HepG2 (cell line): Measurements from ENCODE around the gene NUP58. TPM values are rescaled to one million over a fixed set of nuclear protein-coding genes. Genes with fewer than 3 reads are reported as not detected.

ENCODE experiments used
- ATF7-NPFF ChIP-seq: sonication (generic); formaldehyde crosslinking; IDR thresholded peaks from 2 replicates; pipeline ENCODE4 v1.8.1; 2023; ENCODE audit warnings: mild to moderate bottlenecking, low read depth, missing genetic modification reagents, moderate library complexity
- CENPX ChIP-seq: sonication (generic); formaldehyde crosslinking; IDR thresholded peaks from 2 replicates; pipeline ENCODE4 v1.9.0; 2021; ENCODE audit warnings: mild to moderate bottlenecking, missing genetic modification reagents, moderate library complexity
- CREB1 ChIP-seq, 2 experiments: fragments of 450-650 bp in 1 of 2; IDR thresholded peaks; 2 replicates each; pipeline ENCODE4 v1.6.1; 2016 to 2017; ENCODE audit warnings: control low read depth in 1 of 2, mild to moderate bottlenecking in 1 of 2, missing compliant biosample characterization in 1 of 2, missing genetic modification characterization in 1 of 2
- GATAD2A ChIP-seq: IDR thresholded peaks from 2 replicates; pipeline ENCODE4 v1.6.1; 2016
- HMGXB3 ChIP-seq: sonication (generic); formaldehyde crosslinking; IDR thresholded peaks from 2 replicates; pipeline ENCODE4 v1.4.0; 2020; ENCODE audit warnings: missing genetic modification reagents, borderline replicate concordance
- KDM5B ChIP-seq: sonication (generic); formaldehyde crosslinking; IDR thresholded peaks from 2 replicates; pipeline ENCODE4 v1.4.0; 2020; ENCODE audit warnings: missing genetic modification reagents, mild to moderate bottlenecking, borderline replicate concordance
- MED1 ChIP-seq: sonication (generic); formaldehyde crosslinking; IDR thresholded peaks from 2 replicates; pipeline ENCODE4 v1.4.0; 2020; ENCODE audit warnings: missing genetic modification reagents
- MYPOP ChIP-seq: sonication (generic); formaldehyde crosslinking; IDR thresholded peaks from 2 replicates; pipeline ENCODE4 v1.8.1; 2023; ENCODE audit warnings: mild to moderate bottlenecking, moderate library complexity, missing genetic modification reagents
- NFKB2 ChIP-seq: sonication (generic); formaldehyde crosslinking; IDR thresholded peaks from 2 replicates; pipeline ENCODE4 v1.4.0; 2020; ENCODE audit warnings: missing genetic modification reagents, borderline replicate concordance
- RXRB ChIP-seq: IDR thresholded peaks from 2 replicates; pipeline ENCODE4 v1.6.1; 2016; ENCODE audit warnings: borderline replicate concordance, missing genetic modification reagents, missing compliant biosample characterization
- ZFP41 ChIP-seq: sonication (generic); formaldehyde crosslinking; IDR thresholded peaks from 2 replicates; pipeline ENCODE4 v1.4.0; 2020; ENCODE audit warnings: mild to moderate bottlenecking, missing genetic modification reagents, borderline replicate concordance
- ZMYM3 ChIP-seq: sonication (generic); formaldehyde crosslinking; IDR thresholded peaks from 2 replicates; pipeline ENCODE4 v1.5.1; 2020; ENCODE audit warnings: mild to moderate bottlenecking, missing genetic modification reagents
- ZNF20 ChIP-seq: sonication (generic); formaldehyde crosslinking; IDR thresholded peaks from 2 replicates; pipeline ENCODE4 v1.4.0; 2020; ENCODE audit warnings: mild to moderate bottlenecking, moderate library complexity, missing genetic modification reagents
- ZNF234 ChIP-seq: sonication (generic); formaldehyde crosslinking; conservative IDR thresholded peaks from 2 replicates; pipeline ENCODE4 v1.5.1; 2020; ENCODE audit warnings: mild to moderate bottlenecking, missing genetic modification reagents
- ZNF282 ChIP-seq: fragments of 450-650 bp; IDR thresholded peaks from 2 replicates; pipeline ENCODE4 v1.6.1; 2018; ENCODE audit not compliant: partially characterized antibody
- ZSCAN20 ChIP-seq: sonication (generic); formaldehyde crosslinking; IDR thresholded peaks from 2 replicates; pipeline ENCODE4 v1.4.0; 2020; ENCODE audit warnings: missing genetic modification reagents, mild to moderate bottlenecking, borderline replicate concordance
- polyA plus RNA-seq, 8 experiments: library from polyadenylated mRNA; depleted of rRNA in 3 of 8; stranded (reverse) in 7 of 8; unstranded in 1 of 8; fragments of >200 nt; fragmentation: Illumina TruSeq in 4 of 8; extraction: Trizol in 4 of 8; gene quantifications; 2 replicates each; pipeline versions ENCODE4 v1.2.1 to v1.2.3, GENCODE V29; 2011 to 2016; ENCODE audit warnings: low read depth in 4 of 8, missing spikeins in 1 of 8, mixed read lengths in 1 of 8; ENCODE audit not compliant: insufficient read depth in 1 of 8
- total RNA-seq, 5 experiments: library from RNA; depleted of rRNA; stranded (reverse); fragments of >200 nt; fragmentation: Illumina TruSeq; extraction: Trizol; gene quantifications; 2 replicates each; pipeline ENCODE4 v1.2.3, GENCODE V29; 2016; ENCODE audit warnings: low read depth in 1 of 5
- TF ChIP-seq, protein P1 (sequence below): sonication (generic); formaldehyde crosslinking; IDR thresholded peaks from 2 replicates; pipeline ENCODE4 v1.4.0; 2020; ENCODE audit warnings: missing genetic modification reagents
- TF ChIP-seq, protein P2 (sequence below): sonication (generic); formaldehyde crosslinking; IDR thresholded peaks from 2 replicates; pipeline ENCODE4 v1.4.0; 2020; ENCODE audit warnings: mild to moderate bottlenecking, missing genetic modification reagents

NUP58 gene
- total and polyA plus RNA-seq, 2 of the 13 experiments (the other 11 are each of a cell fraction or from before 2014, with no cell fraction given) = 45.4 to 46.5 TPM

DNA sequence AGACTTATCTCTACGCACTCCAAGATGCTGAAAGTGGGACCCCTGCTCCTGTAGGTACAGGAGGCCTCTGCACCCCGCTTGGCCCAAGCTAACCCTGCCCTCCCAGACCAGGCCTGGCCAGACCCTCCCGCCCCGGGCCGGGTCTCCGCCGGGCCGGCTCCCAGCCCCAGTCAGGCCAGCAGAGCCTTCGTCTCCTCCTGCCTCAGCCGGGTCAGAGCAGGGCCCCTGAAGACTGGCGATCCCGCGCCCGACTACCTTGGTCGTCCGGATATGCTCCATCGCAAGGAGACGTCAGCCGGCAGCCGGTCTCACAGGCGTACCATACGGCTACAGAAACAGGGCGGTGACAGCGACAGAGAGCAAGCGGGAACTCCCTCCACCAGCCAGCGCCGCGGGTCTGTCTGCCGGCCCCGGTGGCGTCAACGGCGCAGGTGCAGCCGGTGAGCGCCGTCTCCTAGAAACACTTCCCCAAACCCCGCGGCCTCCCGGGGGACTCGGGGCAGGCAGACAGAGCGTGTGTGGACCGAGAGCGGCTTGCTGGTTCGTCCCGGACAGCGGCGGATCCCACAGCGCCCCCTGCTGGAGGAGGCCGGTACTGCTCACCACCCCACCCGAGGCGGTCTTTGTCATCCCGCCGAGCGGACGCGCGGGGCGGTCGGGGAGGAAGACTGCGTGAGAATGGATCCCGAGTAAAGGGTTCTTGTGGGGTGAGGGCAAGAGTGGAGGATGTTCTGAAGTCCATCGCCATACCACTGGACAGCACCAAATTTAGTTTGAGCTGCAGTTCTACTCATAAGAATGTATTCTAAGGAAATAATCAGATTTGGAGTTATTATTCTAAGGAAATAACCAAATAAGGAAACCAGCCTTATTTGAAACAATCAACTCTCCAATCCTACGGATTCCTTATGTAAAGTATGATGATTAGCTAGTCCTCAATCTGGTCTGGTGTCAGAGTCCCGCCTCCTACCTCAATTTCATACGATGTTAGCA, 14.2 kb upstream of the NUP58 start, which contains the start of gene MTMR6 (continued):
- TF ChIP-seq ZNF282 (no peak), HMGXB3 (no peak), MYPOP (CRISPR knock-in tag) (peak; percentile 69; the same call in 1 of the 2 replicates), ZMYM3 (no peak), ATF7-NPFF (peak; percentile 45; the same call in 1 of the 2 replicates), ZNF20 (CRISPR knock-in tag) (no peak), CREB1 (IDR thresholded peaks at IDR 0.05) (no peak), CREB1 (CRISPR knock-in tag; IDR thresholded peaks at IDR 0.05) (no peak), KDM5B (CRISPR knock-in tag) (peak; percentile 50; the same call in 1 of the 2 replicates), ZSCAN20 (CRISPR knock-in tag) (peak; percentile 34; the same call in 1 of the 2 replicates), RXRB (CRISPR knock-in tag) (0 out of 2 replicates have a peak, but pooled peaks have one; percentile 14), ZFP41 (CRISPR knock-in tag) (no peak), MED1 (CRISPR knock-in tag) (no peak), NFKB2 (peak; percentile 68; the same call in 1 of the 2 replicates), ZNF234 (CRISPR knock-in tag) (peak; percentile 37; the same call in 1 of the 2 replicates), GATAD2A (CRISPR knock-in tag) (peak; percentile 48; the same call in 1 of the 2 replicates), CENPX (CRISPR knock-in tag) (no peak)
- TF ChIP-seq, protein P1, sequence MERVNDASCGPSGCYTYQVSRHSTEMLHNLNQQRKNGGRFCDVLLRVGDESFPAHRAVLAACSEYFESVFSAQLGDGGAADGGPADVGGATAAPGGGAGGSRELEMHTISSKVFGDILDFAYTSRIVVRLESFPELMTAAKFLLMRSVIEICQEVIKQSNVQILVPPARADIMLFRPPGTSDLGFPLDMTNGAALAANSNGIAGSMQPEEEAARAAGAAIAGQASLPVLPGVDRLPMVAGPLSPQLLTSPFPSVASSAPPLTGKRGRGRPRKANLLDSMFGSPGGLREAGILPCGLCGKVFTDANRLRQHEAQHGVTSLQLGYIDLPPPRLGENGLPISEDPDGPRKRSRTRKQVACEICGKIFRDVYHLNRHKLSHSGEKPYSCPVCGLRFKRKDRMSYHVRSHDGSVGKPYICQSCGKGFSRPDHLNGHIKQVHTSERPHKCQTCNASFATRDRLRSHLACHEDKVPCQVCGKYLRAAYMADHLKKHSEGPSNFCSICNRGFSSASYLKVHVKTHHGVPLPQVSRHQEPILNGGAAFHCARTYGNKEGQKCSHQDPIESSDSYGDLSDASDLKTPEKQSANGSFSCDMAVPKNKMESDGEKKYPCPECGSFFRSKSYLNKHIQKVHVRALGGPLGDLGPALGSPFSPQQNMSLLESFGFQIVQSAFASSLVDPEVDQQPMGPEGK (CRISPR knock-in tag) = peak; percentile 50; the same call in 1 of the 2 replicates
- TF ChIP-seq, protein P2, sequence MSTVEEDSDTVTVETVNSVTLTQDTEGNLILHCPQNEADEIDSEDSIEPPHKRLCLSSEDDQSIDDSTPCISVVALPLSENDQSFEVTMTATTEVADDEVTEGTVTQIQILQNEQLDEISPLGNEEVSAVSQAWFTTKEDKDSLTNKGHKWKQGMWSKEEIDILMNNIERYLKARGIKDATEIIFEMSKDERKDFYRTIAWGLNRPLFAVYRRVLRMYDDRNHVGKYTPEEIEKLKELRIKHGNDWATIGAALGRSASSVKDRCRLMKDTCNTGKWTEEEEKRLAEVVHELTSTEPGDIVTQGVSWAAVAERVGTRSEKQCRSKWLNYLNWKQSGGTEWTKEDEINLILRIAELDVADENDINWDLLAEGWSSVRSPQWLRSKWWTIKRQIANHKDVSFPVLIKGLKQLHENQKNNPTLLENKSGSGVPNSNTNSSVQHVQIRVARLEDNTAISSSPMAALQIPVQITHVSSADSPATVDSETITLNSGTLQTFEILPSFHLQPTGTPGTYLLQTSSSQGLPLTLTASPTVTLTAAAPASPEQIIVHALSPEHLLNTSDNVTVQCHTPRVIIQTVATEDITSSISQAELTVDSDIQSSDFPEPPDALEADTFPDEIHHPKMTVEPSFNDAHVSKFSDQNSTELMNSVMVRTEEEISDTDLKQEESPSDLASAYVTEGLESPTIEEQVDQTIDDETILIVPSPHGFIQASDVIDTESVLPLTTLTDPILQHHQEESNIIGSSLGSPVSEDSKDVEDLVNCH = no peak
